Measurements from ENCODE around the gene OSER1. TPM values are rescaled to one million over a fixed set of nuclear protein-coding genes. Genes with fewer than 3 reads are reported as not detected.
"Not testable (repeated sequence)": the region's sequence is repeated elsewhere in the genome, so short reads cannot be mapped to it uniquely, and the experiment has no call there.

Gene OSER1
- polyA plus RNA-seq, 1 experiment, result 50.2 TPM

- POLR2A ChIA-PET, result no interaction called here
- Histone ChIP-seq H3K27me3 (ENCODE audit: control insufficient read depth, insufficient read depth, low read length) (peaks cover under 1% of the 10 kb centered on the region; the same call in 1 of the 2 replicates), H3K36me3 (ENCODE audit: control insufficient read depth, insufficient read depth, low read length) (no peaks in the 10 kb centered on the region), H3K4me3 (ENCODE audit: low read depth, low read length) (no peak overlapping the region)
- DNase-seq (ENCODE audit: low read depth), result no peak
- CTCF ChIA-PET, result interaction anchor here (1.0 to 1.2 kb wide), 2 partner anchors 13 to 14 kb away, joined by 3 read pairs; no protein-coding TSS in a partner anchor
- no peak for TF ChIP-seq CTCF (IDR thresholded peaks at IDR 0.05; ENCODE audit: insufficient read depth, low read depth, low read length)
Measured at GRCh38 chr20:44233436-44234016, 23.0 kb upstream of the OSER1 start.

GRCh38 chr20:44232469-44232856, 21.9 kb upstream of the OSER1 start:
- POLR2A ChIA-PET; H3K4me3 ChIP-seq (ENCODE audit: low read depth, low read length); CTCF ChIA-PET; DNase-seq (ENCODE audit: low read depth); H3K36me3 ChIP-seq (ENCODE audit: control insufficient read depth, insufficient read depth, low read length); H3K27me3 ChIP-seq (ENCODE audit: control insufficient read depth, insufficient read depth, low read length): not testable (repeated sequence)

GRCh38 chr20:44231713-44232468, 21.3 kb upstream of the OSER1 start:
- TF ChIP-seq CTCF (IDR thresholded peaks at IDR 0.05; ENCODE audit: insufficient read depth, low read depth, low read length), result no peak
- DNase-seq (ENCODE audit: low read depth), result no peak
- CTCF ChIA-PET, result interaction anchor here (0.6 kb wide), 1 partner anchor 229 kb away, joined by 3 read pairs; no protein-coding TSS in a partner anchor
- POLR2A ChIA-PET, result no interaction called here
- Histone ChIP-seq H3K4me3 (ENCODE audit: low read depth, low read length) (no peak overlapping the region), H3K36me3 (ENCODE audit: control insufficient read depth, insufficient read depth, low read length) (no peaks in the 10 kb centered on the region), H3K27me3 (ENCODE audit: control insufficient read depth, insufficient read depth, low read length) (no peaks in the 10 kb centered on the region)

- CTCF ChIA-PET, result no interaction called here
- Histone ChIP-seq H3K36me3 (ENCODE audit: control insufficient read depth, insufficient read depth, low read length) (no peaks in the 10 kb centered on the region), H3K27me3 (ENCODE audit: control insufficient read depth, insufficient read depth, low read length) (no peaks in the 10 kb centered on the region), H3K4me3 (ENCODE audit: low read depth, low read length) (no peak overlapping the region)
- DNase-seq (ENCODE audit: low read depth), result no peak
- no peak for TF ChIP-seq CTCF (IDR thresholded peaks at IDR 0.05; ENCODE audit: insufficient read depth, low read depth, low read length)
- POLR2A ChIA-PET, result no interaction called here
Measured at GRCh38 chr20:44231193-44231592, 20.6 kb upstream of the OSER1 start.

GRCh38 chr20:44228465-44229258, 18.1 kb upstream of the OSER1 start:
- no peaks in the 10 kb centered on the region for H3K27me3 ChIP-seq (ENCODE audit: control insufficient read depth, insufficient read depth, low read length)
- ChIA-PET CTCF (interaction anchor here (0.7 to 1.1 kb wide), 4 partner anchors 10 to 96 kb away, joined by 3 read pairs; no protein-coding TSS in a partner anchor), POLR2A (no interaction called here)
- H3K4me3 ChIP-seq (ENCODE audit: low read depth, low read length), result no peak overlapping the region
- TF ChIP-seq CTCF (IDR thresholded peaks at IDR 0.05; ENCODE audit: insufficient read depth, low read depth, low read length), result no peak
- no peaks in the 10 kb centered on the region for H3K36me3 ChIP-seq (ENCODE audit: control insufficient read depth, insufficient read depth, low read length)
- DNase-seq (ENCODE audit: low read depth), result no peak
